ENCODE results near the gene MACROH2A1.

DNA sequence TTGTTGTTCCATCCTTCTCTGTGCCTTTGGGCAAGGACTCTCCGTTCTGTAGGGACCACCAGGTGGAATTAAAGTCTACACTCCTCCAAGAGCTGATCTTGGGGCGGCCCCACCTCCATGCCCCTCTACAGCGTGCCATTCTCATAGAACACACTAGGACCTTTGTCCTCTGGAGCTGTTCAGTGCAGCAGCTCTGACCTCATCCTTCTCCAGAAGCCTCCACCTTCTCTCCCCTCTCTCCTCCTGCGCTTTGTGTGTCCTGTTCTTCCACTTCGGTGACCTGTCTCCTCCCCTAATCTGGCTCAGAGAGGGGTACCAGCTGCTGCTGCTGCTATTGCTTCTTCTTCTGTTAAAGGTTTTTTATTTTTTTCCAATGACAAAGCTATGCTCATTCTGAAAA lies 1.8 kb upstream of the MACROH2A1 start:
- TF ChIP-seq POLR2AphosphoS5 (IDR thresholded peaks at IDR 0.05; ENCODE audit: low read depth) (no peak), CTCF (IDR thresholded peaks at IDR 0.05; ENCODE audit: insufficient read depth, low read length) (no peak)
